K562 (cell line): ENCODE measurements around the gene TERT. TPM values are rescaled to one million over a fixed set of nuclear protein-coding genes. Genes with fewer than 3 reads are reported as not detected.

Experiments
- ATAC-seq: fragments of 200-7000 bp; cut with Tn5 transposase; 3 replicates; pipeline ENCODE4 v1.9.1; 2020; ENCODE audit warnings: moderate library complexity
- BruUV-seq: library from RNA; stranded (reverse); fragments of 400-500 nt; replicated peaks from 2 replicates; lab custom pipeline; 2021; lab: Mats Ljungman, UMichigan
- CTCF ChIA-PET: fragments of 300-600 bp; formaldehyde crosslinking; extraction: SDS; loops from one replicate; lab custom pipeline; 2021; ENCODE audit warnings: low intra/inter-chr PET ratio; lab: Yijun Ruan, JAX
- POLR2A ChIA-PET: fragments of 300-600, 350-650 bp; sonication (Branson Sonifier 250); formaldehyde crosslinking; extraction: SDS; loops from one replicate; lab custom pipeline; 2021; ENCODE audit warnings: antibody characterized with exemption, inconsistent platforms; lab: Yijun Ruan, JAX
- DNase-seq, 4 experiments: peaks; one replicate each; pipeline versions ENCODE4 v3.0.0 to v3.0.0-alpha.2; 2011 to 2018; ENCODE audit warnings: low spot score in 3 of 4, mixed read lengths in 3 of 4; ENCODE audit errors: extremely low read depth in 1 of 4
- FAIRE-seq: peaks from 2 replicates; lab custom pipeline; 2011; peaks lifted over from hg19 to GRCh38; lab: Jason Lieb, UNC
- H2AFZ ChIP-seq: 2 replicates; pipeline ENCODE4 v1.6.0; 2011; ENCODE audit warnings: low read depth, low read length, control low read depth, inconsistent platforms
- H3K27ac ChIP-seq: fragments of 200-600 bp; 3 replicates; pipeline ENCODE4 v1.8.0; 2011; ENCODE audit warnings: low read depth, mild to moderate bottlenecking, control low read depth, inconsistent platforms, low read length, moderate library complexity, mixed read lengths; ENCODE audit errors: extremely low read depth
- H3K27me3 ChIP-seq, 2 experiments: fragments of 300-600 bp in 1 of 2; 2 replicates in 1 of 2; 3 replicates in 1 of 2; pipeline versions ENCODE4 v1.6.0 to v1.8.0; 2011; ENCODE audit warnings: inconsistent platforms in 2 of 2, low read length in 2 of 2, mild to moderate bottlenecking in 1 of 2, mixed read lengths in 1 of 2, moderate library complexity in 1 of 2; ENCODE audit not compliant: control insufficient read depth in 2 of 2, insufficient read depth in 2 of 2
- H3K36me3 ChIP-seq: fragments of 300-600 bp; 3 replicates; pipeline ENCODE4 v1.8.0; 2011; ENCODE audit warnings: mild to moderate bottlenecking, low read length, inconsistent platforms; ENCODE audit not compliant: control insufficient read depth, insufficient read depth
- H3K4me1 ChIP-seq, 2 experiments: fragments of 200-600 bp in 1 of 2; replicated peaks in 1 of 2; 2 replicates in 1 of 2; 3 replicates in 1 of 2; pipeline versions ENCODE4 v1.5.1 to v1.8.0; 2011; ENCODE audit warnings: inconsistent platforms in 2 of 2, low read length in 2 of 2, mild to moderate bottlenecking in 1 of 2, mixed read lengths in 1 of 2, moderate library complexity in 1 of 2; ENCODE audit not compliant: control insufficient read depth in 2 of 2, insufficient read depth in 2 of 2
- H3K4me2 ChIP-seq: 2 replicates; pipeline ENCODE4 v1.6.1; 2011; ENCODE audit warnings: low read length, control low read depth, inconsistent platforms, mixed read lengths; ENCODE audit not compliant: insufficient read depth
- H3K4me3 ChIP-seq: fragments of 200-600 bp; sonication (generic), shearing (Covaris generic); 2 replicates; pipeline ENCODE4 v1.5.1; 2016; ENCODE audit warnings: control low read depth, inconsistent platforms
- H3K79me2 ChIP-seq: fragments of 200-600 bp; 3 replicates; pipeline ENCODE4 v1.8.0; 2011; ENCODE audit warnings: low read length, inconsistent platforms; ENCODE audit not compliant: control insufficient read depth, insufficient read depth
- H3K9ac ChIP-seq, 2 experiments: 2 replicates each; pipeline versions ENCODE4 v1.6.0 to v1.6.1; 2011; ENCODE audit warnings: low read depth in 2 of 2, low read length in 2 of 2, control low read depth in 1 of 2, inconsistent platforms in 1 of 2, mild to moderate bottlenecking in 1 of 2, mixed read lengths in 1 of 2; ENCODE audit not compliant: insufficient read depth in 1 of 2
- H3K9me1 ChIP-seq: one replicate; pipeline ENCODE4 v1.6.0; 2011; ENCODE audit warnings: inconsistent platforms, mild to moderate bottlenecking, low read length, moderate library complexity; ENCODE audit not compliant: control insufficient read depth, insufficient read depth
- H3K9me3 ChIP-seq: replicated peaks from 2 replicates; pipeline ENCODE4 v1.5.1; 2011; ENCODE audit warnings: low read depth, low read length, inconsistent platforms; ENCODE audit not compliant: control insufficient read depth, insufficient read depth
- H4K20me1 ChIP-seq: replicated peaks from 2 replicates; pipeline ENCODE4 v1.6.1; 2011; ENCODE audit warnings: low read length, inconsistent platforms, mixed read lengths; ENCODE audit not compliant: control insufficient read depth, insufficient read depth
- BCL6 ChIP-seq: fragments of 250-450 bp; sonication (Bioruptor Pico); IDR thresholded peaks from 2 replicates; pipeline ENCODE4 v1.4.0; 2020
- RFX1 ChIP-seq: fragments of 450-650 bp; IDR thresholded peaks from 2 replicates; pipeline ENCODE4 v1.6.1; 2016; ENCODE audit warnings: mild to moderate bottlenecking, moderate library complexity
- SAFB ChIP-seq: fragments of 200-400 bp; formaldehyde crosslinking; IDR thresholded peaks from 2 replicates; pipeline ENCODE4 v1.6.1; 2017; ENCODE audit warnings: low read depth, low read length, borderline replicate concordance
- SRF ChIP-seq, 2 experiments: fragments of 250-450, 450-650 bp in 1 of 2; sonication (Bioruptor Pico) in 1 of 2; sonication (generic) in 1 of 2; formaldehyde crosslinking; IDR thresholded peaks; 2 replicates each; pipeline versions ENCODE4 v1.5.0 to v1.5.1; 2020 to 2022; ENCODE audit warnings: mild to moderate bottlenecking in 1 of 2, missing genetic modification reagents in 1 of 2
- XRCC3 ChIP-seq: fragments of 450-650 bp; IDR thresholded peaks from 2 replicates; pipeline ENCODE4 v1.6.1; 2017; ENCODE audit warnings: mild to moderate bottlenecking, moderate library complexity
- ZNF175 ChIP-seq: fragments of 200-800 bp; sonication (Bioruptor generic); IDR thresholded peaks from 2 replicates; pipeline ENCODE4 v1.6.1; 2016; ENCODE audit warnings: low read depth, mild to moderate bottlenecking, missing genetic modification characterization, missing compliant biosample characterization
- ZNF507 ChIP-seq: conservative IDR thresholded peaks from 2 replicates; pipeline ENCODE4 v1.6.1; 2017; ENCODE audit warnings: missing genetic modification characterization, missing compliant biosample characterization
- WGBS: fragments of 100-300 bp; shearing (Covaris generic); methylation state at CpG from one replicate; pipeline ENCODE4 v1.1.6; 2016; ENCODE audit warnings: low coverage, mixed read lengths; ENCODE audit not compliant: insufficient coverage; ENCODE audit errors: missing lambda C conversion rate; 5-methylcytosine and 5-hydroxymethylcytosine counted together
- in situ Hi-C: fragments of 300-500 bp; cut with MboI; formaldehyde crosslinking; loops from 4 replicates; pipeline ENCODE4 v1.15.0; 2018; ENCODE audit warnings: inconsistent platforms, mixed read lengths
- intact Hi-C: fragments of 100-400 bp; cut with micrococcal nuclease; formaldehyde crosslinking; loops from 2 replicates; pipeline ENCODE4 v1.14.2; 2022
- polyA plus RNA-seq, 8 experiments: library from polyadenylated mRNA; depleted of rRNA in 4 of 8; stranded (reverse) in 5 of 8; unstranded in 3 of 8; fragments of >200 nt; fragmentation: Nextera tagmentation in 2 of 8; fragmentation: Illumina TruSeq in 1 of 8; extraction: Ambion mirVana in 2 of 8; extraction: Trizol in 1 of 8; gene quantifications; 2 replicates each; pipeline versions ENCODE4 v1.2.1 to v1.2.3, GENCODE V29; 2011 to 2014; ENCODE audit warnings: inconsistent platforms in 1 of 8, missing spikeins in 1 of 8
- total RNA-seq, 7 experiments: library from RNA; depleted of rRNA in 6 of 7; stranded (reverse); fragments of >200 nt in 6 of 7; fragmentation: Illumina TruSeq in 2 of 7; extraction: Trizol in 2 of 7; gene quantifications; 2 replicates each; pipeline versions ENCODE4 v1.2.1 to v1.2.3, GENCODE V29; 2011 to 2021; ENCODE audit warnings: low replicate concordance in 1 of 7
- TF ChIP-seq, protein P1 (sequence below), 3 experiments: IDR thresholded peaks in 2 of 3; conservative IDR thresholded peaks in 1 of 3; 2 replicates each; pipeline ENCODE4 v1.5.1; 2011 to 2012; ENCODE audit warnings: low read length in 3 of 3, mild to moderate bottlenecking in 3 of 3, control low read depth in 2 of 3, improper control_type of control experiment in 1 of 3, inconsistent platforms in 1 of 3, low read depth in 1 of 3, mixed read lengths in 1 of 3, moderate library complexity in 1 of 3; ENCODE audit not compliant: insufficient read depth in 2 of 3

The TERT gene
- total and polyA plus RNA-seq, 9 of the 15 experiments (the other 6 are each of a cell fraction or from before 2014, with no cell fraction given): 0.08 to 4.5 (median 0.98) TPM; not detected in 1

GRCh38 chr5:1208743-1209488 lies 86.0 kb downstream of the TERT start (continued):
- TF ChIP-seq, protein P1, sequence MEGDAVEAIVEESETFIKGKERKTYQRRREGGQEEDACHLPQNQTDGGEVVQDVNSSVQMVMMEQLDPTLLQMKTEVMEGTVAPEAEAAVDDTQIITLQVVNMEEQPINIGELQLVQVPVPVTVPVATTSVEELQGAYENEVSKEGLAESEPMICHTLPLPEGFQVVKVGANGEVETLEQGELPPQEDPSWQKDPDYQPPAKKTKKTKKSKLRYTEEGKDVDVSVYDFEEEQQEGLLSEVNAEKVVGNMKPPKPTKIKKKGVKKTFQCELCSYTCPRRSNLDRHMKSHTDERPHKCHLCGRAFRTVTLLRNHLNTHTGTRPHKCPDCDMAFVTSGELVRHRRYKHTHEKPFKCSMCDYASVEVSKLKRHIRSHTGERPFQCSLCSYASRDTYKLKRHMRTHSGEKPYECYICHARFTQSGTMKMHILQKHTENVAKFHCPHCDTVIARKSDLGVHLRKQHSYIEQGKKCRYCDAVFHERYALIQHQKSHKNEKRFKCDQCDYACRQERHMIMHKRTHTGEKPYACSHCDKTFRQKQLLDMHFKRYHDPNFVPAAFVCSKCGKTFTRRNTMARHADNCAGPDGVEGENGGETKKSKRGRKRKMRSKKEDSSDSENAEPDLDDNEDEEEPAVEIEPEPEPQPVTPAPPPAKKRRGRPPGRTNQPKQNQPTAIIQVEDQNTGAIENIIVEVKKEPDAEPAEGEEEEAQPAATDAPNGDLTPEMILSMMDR (IDR thresholded peaks at IDR 0.05 in 2 of 3, conservative IDR thresholded peaks at IDR 0.05 in 1 of 3; ENCODE audit: insufficient read depth in 2 of 3, low read depth in 1 of 3, low read length in 3 of 3): peak; percentile 62 to 66 (median 64)
- TF ChIP-seq BCL6 (CRISPR knock-in tag) (no peak), SAFB (0 out of 2 replicates have a peak, but pooled peaks have one; percentile 43), ZNF175 (CRISPR knock-in tag) (no peak), SRF (CRISPR knock-in tag; IDR thresholded peaks at IDR 0.05) (no peak)

DNA sequence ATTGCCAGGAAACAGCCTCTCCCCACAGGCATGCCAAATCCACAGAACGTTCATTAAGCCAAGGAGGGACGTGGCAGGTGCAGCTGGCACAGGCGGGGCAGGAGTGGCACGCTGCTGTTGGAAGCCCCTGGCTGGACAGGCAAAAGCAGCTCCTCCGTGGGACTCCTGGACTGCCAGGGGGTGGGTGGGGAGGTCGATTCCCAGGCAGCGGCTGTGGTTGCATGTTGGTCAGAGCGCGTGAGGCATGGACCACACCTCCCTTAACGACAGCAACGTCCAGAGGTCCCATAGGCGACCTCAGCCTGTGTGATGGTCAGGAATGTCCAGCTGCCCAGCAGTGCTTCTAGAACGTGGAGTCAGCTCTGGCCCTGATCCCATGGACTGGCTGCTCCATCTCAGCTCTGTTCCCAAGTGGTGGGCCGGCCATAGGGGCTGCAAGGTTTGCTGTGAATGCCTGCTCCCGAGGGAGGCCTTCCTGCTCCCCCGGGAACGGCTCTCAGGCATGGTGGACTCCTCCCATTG lies 86.6 kb downstream of the TERT start:
- Histone ChIP-seq H3K27me3 (peaks cover 0 to 58% of the 10 kb centered on the region in 2 experiments; a peak in 4 of 5 replicates), H3K4me1 (peaks cover 5 to 64% of the 10 kb centered on the region in 2 experiments; a peak in 4 of 5 replicates), H3K27ac (no peak overlapping the region), H3K9me3 (no peaks in the 10 kb centered on the region; the same call in 1 of the 2 replicates), H3K36me3 (no peaks in the 10 kb centered on the region), H3K9ac (peak overlapping the region in 1 of 2 experiments; percentile 55; a peak in 1 of 4 replicates), H4K20me1 (peaks cover 10% of the 10 kb centered on the region; the same call in 1 of the 2 replicates), H3K4me3 (no peak overlapping the region), H3K79me2 (no peaks in the 10 kb centered on the region), H2AFZ (no peak overlapping the region), H3K9me1 (no peaks in the 10 kb centered on the region)
- ATAC-seq (no peak), FAIRE-seq (no peak), DNase-seq (no peak)
- ChIA-PET POLR2A (interaction anchor here (0.8 kb wide), 1 partner anchor 7 kb away, joined by 3 read pairs; the partner anchor contains the start of gene SLC6A19), CTCF (interaction anchor here (1.0 kb wide), 1 partner anchor 8 kb away, joined by 3 read pairs; no protein-coding TSS in a partner anchor)
- WGBS: 31% methylated on average over 17 of the region's 17 CpGs
- no TSS peak for BruUV-seq
- intact Hi-C loops (no loop called here), in situ Hi-C loops (loop anchor here (5.0 kb wide), 1 partner anchor 36 kb away; no protein-coding TSS in a partner anchor)
- TF ChIP-seq ZNF507 (tag) (no peak), ZNF175 (CRISPR knock-in tag) (no peak), RFX1 (no peak), XRCC3 (no peak)
- TF ChIP-seq, all 486 proteins: peak for 0
- H3K4me2 ChIP-seq: no peak overlapping the region
